SU-DHL-6 (cell line): ENCODE measurements around the gene CRISP3.

Experiments used
- EZH2phosphoT487 ChIP-seq: fragments of 200-600 bp; sonication (generic), shearing (Covaris generic); conservative IDR thresholded peaks from 2 replicates; pipeline ENCODE4 v1.6.1; 2018; ENCODE audit warnings: mild to moderate bottlenecking, antibody characterized with exemption, low read length, moderate library complexity, mixed read lengths
- TF ChIP-seq, protein P1 (sequence below): fragments of 200-600 bp; sonication (generic); IDR thresholded peaks from one replicate; pipeline ENCODE4 v1.5.1; 2017; ENCODE audit warnings: antibody characterized with exemption, mild to moderate bottlenecking, low read length, moderate library complexity; ENCODE audit not compliant: insufficient read depth, poor library complexity, severe bottlenecking

DNA sequence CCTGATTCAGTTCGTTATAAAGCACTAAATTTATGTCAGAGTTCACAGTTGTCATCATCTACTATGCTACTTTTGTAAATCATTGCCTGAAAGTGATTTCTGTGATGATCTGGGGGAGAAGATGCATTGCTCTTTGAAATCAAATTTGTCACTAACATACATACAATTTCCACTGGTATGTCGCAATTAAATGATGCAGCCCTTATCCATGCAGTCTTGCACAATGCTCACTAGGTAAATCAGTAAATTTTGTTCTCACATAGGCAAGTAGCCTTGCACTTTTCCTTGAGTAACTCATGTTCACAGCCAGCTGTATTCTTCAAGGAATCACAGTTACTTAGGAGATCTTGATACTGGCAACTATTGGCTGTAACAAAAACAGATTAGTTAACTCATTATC, 51.7 kb downstream of the CRISP3 start:
- TF ChIP-seq, protein P1, sequence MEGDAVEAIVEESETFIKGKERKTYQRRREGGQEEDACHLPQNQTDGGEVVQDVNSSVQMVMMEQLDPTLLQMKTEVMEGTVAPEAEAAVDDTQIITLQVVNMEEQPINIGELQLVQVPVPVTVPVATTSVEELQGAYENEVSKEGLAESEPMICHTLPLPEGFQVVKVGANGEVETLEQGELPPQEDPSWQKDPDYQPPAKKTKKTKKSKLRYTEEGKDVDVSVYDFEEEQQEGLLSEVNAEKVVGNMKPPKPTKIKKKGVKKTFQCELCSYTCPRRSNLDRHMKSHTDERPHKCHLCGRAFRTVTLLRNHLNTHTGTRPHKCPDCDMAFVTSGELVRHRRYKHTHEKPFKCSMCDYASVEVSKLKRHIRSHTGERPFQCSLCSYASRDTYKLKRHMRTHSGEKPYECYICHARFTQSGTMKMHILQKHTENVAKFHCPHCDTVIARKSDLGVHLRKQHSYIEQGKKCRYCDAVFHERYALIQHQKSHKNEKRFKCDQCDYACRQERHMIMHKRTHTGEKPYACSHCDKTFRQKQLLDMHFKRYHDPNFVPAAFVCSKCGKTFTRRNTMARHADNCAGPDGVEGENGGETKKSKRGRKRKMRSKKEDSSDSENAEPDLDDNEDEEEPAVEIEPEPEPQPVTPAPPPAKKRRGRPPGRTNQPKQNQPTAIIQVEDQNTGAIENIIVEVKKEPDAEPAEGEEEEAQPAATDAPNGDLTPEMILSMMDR = no peak
- TF ChIP-seq EZH2phosphoT487 = no peak
